HepG2 (cell line): Measurements from ENCODE around the gene GABRG3.

Source experiments
- EP300 ChIP-seq, 3 experiments: sonication (generic) in 1 of 3; formaldehyde crosslinking in 1 of 3; IDR thresholded peaks; 2 replicates each; pipeline versions ENCODE4 v1.5.1 to v1.6.1; 2011 to 2020; ENCODE audit warnings: low read depth in 2 of 3, low read length in 2 of 3, borderline replicate concordance in 1 of 3, improper control_type of control experiment in 1 of 3, mild to moderate bottlenecking in 1 of 3, missing genetic modification reagents in 1 of 3, moderate library complexity in 1 of 3
- FOSL2 ChIP-seq: sonication (generic); formaldehyde crosslinking; IDR thresholded peaks from 2 replicates; pipeline ENCODE4 v1.4.0; 2020; ENCODE audit warnings: missing genetic modification reagents
- JUN ChIP-seq: sonication (generic); formaldehyde crosslinking; IDR thresholded peaks from 2 replicates; pipeline ENCODE4 v1.4.0; 2020; ENCODE audit warnings: mild to moderate bottlenecking, missing genetic modification reagents
- MEF2D ChIP-seq: sonication (generic); formaldehyde crosslinking; IDR thresholded peaks from 2 replicates; pipeline ENCODE4 v1.5.1; 2020; ENCODE audit warnings: mild to moderate bottlenecking, missing genetic modification reagents
- POLR2A ChIP-seq, 2 experiments: IDR thresholded peaks; 2 replicates each; pipeline ENCODE4 v1.6.1; 2011; ENCODE audit warnings: low read depth in 2 of 2, low read length in 2 of 2, mild to moderate bottlenecking in 1 of 2, moderate library complexity in 1 of 2; ENCODE audit not compliant: insufficient read depth in 1 of 2
- RFX5 ChIP-seq: IDR thresholded peaks from 2 replicates; pipeline ENCODE4 v1.6.1; 2011; ENCODE audit warnings: low read depth, low read length, improper control_type of control experiment
- SMAD1 ChIP-seq: sonication (generic); formaldehyde crosslinking; IDR thresholded peaks from 2 replicates; pipeline ENCODE4 v1.4.0; 2020; ENCODE audit warnings: missing genetic modification reagents, low read depth, mild to moderate bottlenecking, borderline replicate concordance
- ZBED4 ChIP-seq: sonication (generic); formaldehyde crosslinking; IDR thresholded peaks from 2 replicates; pipeline ENCODE4 v1.4.0; 2020; ENCODE audit warnings: missing genetic modification reagents, borderline replicate concordance
- ZNF432 ChIP-seq: sonication (generic); formaldehyde crosslinking; IDR thresholded peaks from 2 replicates; pipeline ENCODE4 v1.5.0; 2020; ENCODE audit warnings: missing genetic modification reagents, mild to moderate bottlenecking, borderline replicate concordance
- ZNF704 ChIP-seq: sonication (generic); formaldehyde crosslinking; IDR thresholded peaks from 2 replicates; pipeline ENCODE4 v1.8.1; 2023; ENCODE audit warnings: mild to moderate bottlenecking, inconsistent platforms, moderate library complexity, missing genetic modification reagents, borderline replicate concordance
- ZNF878 ChIP-seq: sonication (generic); formaldehyde crosslinking; IDR thresholded peaks from 2 replicates; pipeline ENCODE4 v1.8.1; 2023; ENCODE audit warnings: mild to moderate bottlenecking, missing genetic modification reagents, moderate library complexity
- ZSCAN5A ChIP-seq: sonication (generic); formaldehyde crosslinking; IDR thresholded peaks from 2 replicates; pipeline ENCODE4 v1.8.0; 2022; ENCODE audit warnings: mild to moderate bottlenecking, missing genetic modification reagents, borderline replicate concordance

- TF ChIP-seq RFX5 (no peak), JUN (CRISPR knock-in tag) (no peak), ZSCAN5A (CRISPR knock-in tag) (no peak), POLR2A (IDR thresholded peaks at IDR 0.05; ENCODE audit: insufficient read depth in 1 of 2, low read depth in 2 of 2, low read length in 2 of 2) (no peak), MEF2D (CRISPR knock-in tag) (no peak), FOSL2 (CRISPR knock-in tag) (no peak), EP300 (IDR thresholded peaks at IDR 0.05; ENCODE audit: low read depth in 2 of 2, low read length in 2 of 2) (no peak), EP300 (CRISPR knock-in tag; IDR thresholded peaks at IDR 0.05; ENCODE audit: borderline replicate concordance) (no peak), ZNF432 (CRISPR knock-in tag) (no peak), ZBED4 (CRISPR knock-in tag) (no peak), ZNF878 (CRISPR knock-in tag) (no peak), ZNF704 (CRISPR knock-in tag) (no peak), SMAD1 (CRISPR knock-in tag) (no peak)
Measured at GRCh38 chr15:27582726-27583410, 611.9 kb downstream of the GABRG3 start.
